Left renal cortex interstitium (tissue), 4 donors: ENCODE measurements around the gene DNAH7. TPM values are rescaled to one million over a fixed set of nuclear protein-coding genes. Genes with fewer than 3 reads are reported as not detected.
"Not testable (repeated sequence)": the region's sequence is repeated elsewhere in the genome, so short reads cannot be mapped to it uniquely, and the experiment has no call there.

Experiments
- DNase-seq, 4 donors: peaks; one replicate each; pipeline ENCODE4 v3.0.0-alpha.2; 2013; ENCODE audit warnings: low read depth in 4 of 4, low spot score in 2 of 4, missing footprints in 1 of 4
- polyA plus RNA-seq, 4 donors: library from polyadenylated mRNA; unstranded; fragments of 120-200 nt; gene quantifications; one replicate each; pipeline ENCODE4 v1.2.1, GENCODE V29; 2013; ENCODE audit not compliant: insufficient read length in 4 of 4

Gene DNAH7
- polyA plus RNA-seq, 4 donors, result 5.3 to 9.4 (median 8.5) TPM

DNA sequence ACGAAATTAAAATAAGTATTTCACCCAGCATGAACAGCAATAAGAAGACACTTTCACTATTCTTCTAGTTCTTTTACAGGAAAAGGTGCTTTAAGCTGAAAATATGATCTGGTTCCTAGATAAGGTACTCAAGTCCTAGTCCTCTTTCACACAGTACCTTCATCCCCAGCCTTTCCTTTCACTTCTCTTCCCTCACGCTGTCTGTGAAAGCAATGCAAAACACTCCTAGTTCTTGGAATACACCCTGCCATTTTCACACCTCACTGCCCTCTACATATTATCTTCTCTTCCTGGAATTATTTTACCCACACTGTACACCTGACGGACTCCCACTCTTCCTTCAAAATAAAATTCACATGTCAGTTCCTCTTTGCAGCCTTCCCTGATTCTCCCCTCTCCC, 82.9 kb downstream of the DNAH7 start:
- no peak for DNase-seq

DNA sequence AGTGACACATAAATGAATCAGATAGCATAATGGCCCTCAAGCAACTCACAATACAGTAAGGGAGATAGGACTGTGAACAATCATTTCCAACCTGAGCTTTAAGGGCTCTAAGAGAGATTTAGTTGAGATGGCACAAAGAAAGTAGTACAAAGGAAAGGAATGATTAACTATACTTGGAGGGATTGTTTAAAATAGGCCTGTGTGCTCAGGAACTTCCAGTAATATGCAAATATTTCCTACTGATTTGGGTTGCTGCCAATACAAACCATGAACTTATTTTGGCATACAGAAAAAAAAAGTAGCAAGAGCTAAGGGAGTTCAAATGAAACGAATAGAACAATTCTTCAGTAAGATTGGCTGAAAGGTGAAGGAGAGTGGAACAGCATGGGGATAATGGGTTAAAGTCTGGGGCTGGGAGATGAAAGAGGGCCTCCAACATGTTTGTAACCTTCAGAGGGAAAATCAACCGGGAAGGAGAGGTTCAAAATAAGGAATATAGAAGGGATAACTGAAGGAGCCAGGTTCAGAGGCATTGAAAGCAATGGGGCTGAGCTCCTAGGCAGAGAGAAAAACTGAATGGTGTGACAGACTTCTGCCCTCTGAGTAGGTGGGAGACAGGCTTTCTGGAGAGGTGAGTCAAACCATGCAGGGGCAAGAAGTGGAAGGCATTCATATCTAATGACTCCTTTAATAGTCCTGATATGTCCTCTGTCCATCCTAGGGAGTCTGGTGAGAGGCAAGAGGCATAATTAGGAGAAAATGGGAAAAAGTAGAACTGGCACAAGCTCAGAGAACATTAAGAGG, 83.5 kb downstream of the DNAH7 start:
- DNase-seq, result no peak

DNA sequence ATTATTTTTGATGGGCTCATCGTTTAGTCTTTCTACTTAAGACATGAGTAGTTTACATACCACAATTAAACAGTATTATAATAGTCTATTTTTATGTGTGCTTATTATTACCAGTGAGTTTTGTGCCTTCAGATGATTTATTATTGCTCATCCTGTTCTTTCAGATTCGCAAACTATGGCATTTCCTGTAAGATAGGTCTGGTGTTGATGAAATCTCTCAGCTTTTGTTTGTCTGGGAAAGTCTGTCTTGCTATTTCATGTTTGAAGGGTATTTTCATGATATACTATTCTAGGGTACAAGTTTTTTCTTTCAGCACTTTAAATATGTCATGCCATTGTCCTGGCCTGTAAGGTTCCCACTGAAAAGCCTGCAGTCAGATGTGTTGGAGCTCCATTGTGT, 101.3 kb downstream of the DNAH7 start:
- no peak for DNase-seq

DNA sequence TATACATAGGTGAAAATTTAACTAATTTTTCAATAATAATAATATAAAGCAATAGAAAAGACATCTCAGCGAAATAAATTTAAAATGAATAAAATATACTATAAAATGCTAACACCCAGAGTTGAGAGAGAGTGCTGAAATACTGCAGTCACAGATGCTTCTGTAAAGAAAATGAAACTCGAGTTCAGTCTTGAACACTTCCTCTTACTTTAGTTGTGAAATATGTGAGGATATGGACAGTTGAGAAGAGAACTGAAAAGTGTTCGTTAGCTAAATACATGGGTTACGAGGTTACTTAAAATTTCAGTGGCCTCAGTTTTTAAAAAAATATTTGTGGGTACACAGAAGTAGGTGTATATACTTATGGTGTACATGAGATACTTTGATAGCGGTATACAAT, 106.8 kb downstream of the DNAH7 start:
- no peak for DNase-seq

DNA sequence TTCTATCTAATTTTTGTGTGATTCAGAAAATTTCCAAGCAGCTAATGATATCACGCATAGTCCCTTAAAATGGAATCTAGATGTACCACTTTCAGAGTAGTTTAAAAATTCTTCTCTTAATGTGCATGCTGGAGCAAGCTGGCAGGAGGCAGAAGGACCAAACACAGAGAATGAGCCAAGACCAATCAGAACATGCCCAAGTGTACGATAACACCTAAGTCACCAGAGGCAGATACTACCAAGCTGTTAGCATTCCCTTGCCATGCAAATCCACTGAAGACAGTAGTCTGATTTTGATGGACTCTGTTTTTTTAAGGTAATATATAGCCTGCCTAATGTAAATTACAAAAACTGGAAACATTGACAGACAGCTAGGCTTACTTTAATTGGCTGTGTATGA, 109.3 kb downstream of the DNAH7 start:
- DNase-seq, result no peak

DNA sequence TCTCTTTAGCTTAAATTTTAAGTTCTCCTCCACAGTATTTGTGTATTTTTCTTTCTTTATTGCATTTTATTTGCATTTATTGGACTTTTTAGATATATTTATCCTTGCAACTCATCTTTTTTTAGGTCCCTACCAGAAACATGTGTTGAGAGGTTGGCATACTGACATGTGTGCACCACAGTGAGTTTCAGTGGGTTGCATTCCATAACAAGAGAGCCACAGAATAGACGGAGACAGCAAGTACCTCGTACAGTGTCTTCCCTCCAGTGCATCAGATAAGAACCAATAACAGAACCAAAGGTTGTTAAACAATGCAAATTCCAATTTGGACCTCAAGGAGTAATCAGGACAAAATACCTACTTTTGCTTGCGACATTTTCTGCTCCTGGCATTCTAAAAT, 111.9 kb downstream of the DNAH7 start:
- DNase-seq, result no peak

DNA sequence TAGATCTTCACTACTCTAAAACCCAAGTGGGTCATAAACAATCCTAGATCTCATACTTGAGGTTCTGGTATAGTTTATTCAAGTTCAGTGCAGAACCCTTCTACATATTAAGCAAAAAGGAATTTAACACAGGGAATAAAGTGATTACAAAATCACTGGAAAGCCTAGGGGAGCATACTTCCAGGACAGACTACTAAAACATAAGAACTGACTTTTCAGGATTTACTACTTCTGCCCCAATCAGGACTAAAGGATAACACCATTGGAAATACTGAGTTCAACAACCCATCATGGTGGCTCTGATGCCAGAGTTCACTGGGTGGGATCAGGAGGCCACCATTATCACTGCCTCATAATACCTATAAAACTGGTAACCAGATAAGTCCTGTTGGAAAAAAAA, 123.6 kb downstream of the DNAH7 start:
- DNase-seq, result no peak

DNA sequence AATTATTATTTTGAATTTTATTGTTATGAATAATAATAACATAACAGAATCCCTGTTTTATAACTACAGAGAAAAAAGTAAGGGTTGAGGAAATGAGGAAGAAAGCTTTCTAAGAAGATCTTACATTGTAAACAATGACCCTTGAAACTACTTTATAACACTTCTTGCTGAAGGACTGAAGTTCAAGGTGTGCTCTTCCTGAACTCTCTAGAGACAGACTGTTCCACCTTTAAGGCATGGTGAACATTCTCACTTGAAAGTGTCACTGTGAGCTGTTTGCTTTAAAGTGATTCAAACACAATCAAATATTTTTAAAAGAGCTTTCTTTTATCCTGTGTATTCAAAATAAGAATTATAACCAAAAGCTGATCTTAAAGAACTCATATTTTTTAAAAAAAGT, 131.5 kb downstream of the DNAH7 start:
- no peak for DNase-seq

DNA sequence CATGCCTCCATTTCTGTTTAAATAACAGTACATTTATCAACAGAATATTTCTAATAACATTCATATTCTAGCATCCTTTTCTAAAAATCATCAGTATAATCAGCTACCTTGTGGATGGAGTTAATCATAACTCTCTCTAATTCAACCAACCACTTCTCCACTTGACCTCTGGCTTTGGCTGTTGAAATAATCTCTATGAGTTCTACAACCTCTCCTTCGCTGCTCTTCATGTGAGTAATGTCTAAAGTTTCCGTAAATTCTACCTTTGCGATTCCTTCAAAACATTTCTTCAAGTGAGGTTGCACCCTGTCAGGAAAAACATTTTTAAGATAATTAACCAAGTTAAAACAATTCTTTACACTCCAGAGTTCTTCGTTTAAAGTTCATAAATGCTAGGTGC, 134.2 kb downstream of the DNAH7 start:
- DNase-seq, result no peak

DNA sequence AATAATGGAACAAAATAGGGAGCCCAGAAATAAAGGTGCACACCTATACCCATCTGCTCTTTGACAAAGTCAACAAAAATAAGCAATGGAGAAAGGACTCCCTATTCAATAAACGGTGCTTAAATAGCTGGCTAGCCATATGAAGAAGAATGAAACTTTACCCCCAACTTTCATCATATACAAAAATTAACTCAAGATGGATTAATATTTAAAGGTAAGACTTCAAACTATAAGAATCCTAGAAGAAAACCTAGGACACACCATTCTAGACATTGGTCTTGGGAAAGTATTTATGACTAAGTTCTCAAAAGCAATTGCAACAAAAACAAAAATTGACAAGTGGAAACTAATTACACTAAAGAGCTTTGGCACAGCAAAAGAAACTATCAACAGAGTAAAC, 139.1 kb downstream of the DNAH7 start:
- DNase-seq, result no peak

DNA sequence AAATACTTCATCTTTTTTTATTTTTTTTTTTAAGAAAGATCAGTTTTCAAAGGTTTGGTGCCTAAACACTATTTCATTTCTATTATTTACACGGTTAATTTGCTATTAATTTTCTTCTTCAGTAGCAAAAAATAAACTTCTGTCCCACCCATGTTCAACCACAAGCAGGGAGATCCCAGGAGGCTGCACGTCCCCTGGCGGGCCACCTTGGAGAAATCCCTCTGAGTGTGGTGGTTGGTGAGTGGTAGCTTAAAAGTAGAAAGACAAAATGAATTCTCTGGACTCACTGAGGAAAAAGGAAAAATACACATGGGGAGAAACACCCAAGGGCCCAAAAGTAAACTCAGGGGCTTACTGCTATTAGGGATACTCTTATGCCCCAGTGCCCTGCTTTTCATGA, 143.5 kb downstream of the DNAH7 start:
- DNase-seq, result no peak

DNA sequence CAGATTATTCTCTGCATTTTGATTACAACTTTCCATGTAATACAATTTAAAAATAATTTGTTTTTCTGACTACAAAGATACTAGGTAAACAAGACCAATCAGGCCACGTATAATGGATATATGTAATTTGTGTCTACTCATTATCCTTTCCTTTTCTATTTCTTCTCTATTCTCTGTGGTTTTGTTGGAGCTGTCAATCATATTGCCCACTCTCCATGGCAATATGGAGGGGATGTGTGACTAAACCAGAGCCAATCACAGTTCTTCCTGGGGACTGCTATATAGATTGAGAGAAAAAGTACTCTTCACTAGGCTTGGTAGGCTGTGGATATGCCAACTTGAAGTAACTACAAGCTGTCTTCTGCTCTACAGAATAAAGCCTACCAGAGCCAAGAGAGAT, 144.7 kb downstream of the DNAH7 start:
- no peak for DNase-seq

DNA sequence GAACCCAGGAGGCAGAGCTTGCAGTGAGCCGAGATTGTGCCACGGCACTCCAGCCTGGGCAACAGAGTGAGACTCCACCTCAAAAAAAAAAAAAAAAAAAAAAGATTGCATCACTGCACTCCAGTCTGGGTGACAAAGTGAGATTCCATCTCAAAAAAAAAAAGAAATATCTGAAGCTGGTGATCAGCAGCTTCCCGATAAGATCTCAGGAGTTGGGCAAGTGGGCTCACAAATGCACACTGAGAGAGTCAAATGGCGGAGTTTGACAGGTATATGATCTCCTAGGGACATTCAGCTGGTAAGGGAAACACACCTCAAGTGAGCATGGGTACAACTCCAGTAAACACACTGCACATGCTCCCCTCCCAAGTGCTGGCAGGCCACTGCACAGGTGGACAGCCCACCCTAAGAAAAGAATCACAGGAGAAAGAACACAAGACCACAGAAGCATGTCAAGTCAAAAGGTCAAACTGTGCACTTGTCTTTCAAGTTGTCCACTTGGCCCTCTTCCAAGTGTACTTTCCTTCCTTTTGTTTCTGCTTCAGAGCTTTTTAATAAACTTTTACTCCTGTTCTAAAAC, 151.5 kb downstream of the DNAH7 start:
- DNase-seq, result not testable (repeated sequence)

DNA sequence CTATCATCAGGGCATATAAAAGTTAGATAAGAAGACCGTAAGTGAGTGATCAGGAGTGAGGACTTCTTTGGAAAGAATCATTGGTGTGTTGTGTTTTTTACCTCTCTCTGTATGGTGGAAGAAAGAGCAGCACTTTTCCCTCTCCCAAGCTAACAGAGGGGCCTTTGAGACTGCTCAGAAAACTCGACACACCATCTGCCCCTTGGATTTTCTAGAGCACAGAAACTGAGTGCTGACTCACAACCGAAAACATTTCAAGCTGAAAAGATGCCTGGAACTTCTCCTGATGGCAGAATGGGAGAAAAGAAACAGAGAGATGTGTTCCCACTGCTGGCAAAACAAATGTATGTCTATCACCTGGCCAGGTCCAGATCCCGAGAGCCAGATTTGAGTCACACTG, 156.6 kb downstream of the DNAH7 start:
- no peak for DNase-seq

DNA sequence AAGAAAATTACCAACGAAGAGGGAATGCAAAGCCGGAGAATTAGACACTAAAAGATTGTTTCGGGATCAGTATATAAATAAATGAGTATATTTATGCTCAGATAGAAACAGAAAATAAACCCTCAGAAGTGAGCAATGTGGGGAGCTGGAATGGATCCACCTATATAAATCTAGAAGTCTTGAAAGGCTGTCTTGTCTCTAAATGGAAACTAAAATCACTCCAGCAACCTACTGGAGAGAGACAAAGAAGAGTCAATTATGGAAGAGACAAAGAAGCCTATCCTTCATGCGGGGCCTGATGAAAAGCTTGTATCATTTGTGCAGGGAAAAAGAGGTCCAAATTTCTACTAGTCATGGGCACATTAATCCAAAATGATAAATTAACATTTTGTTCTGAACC, 158.1 kb downstream of the DNAH7 start:
- DNase-seq, result no peak

DNA sequence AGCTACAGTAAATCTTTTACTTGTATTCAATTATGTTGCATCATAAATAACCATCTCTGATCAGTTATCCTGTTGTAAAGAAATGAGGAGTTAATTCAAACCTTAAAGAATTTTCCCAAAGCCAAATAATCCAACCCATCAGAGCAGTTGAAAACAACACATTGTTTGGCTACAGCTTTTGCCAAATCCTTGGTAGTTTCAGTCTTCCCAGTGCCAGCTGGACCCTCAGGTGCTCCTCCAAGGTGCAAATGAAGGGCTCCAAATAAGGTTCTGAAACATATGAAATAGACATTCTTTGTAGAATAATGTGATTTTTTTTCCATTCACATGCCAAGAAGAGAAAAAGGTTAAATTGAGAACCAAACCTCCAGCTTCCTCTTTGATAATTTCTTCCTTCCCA, 158.7 kb downstream of the DNAH7 start:
- DNase-seq, result no peak

DNA sequence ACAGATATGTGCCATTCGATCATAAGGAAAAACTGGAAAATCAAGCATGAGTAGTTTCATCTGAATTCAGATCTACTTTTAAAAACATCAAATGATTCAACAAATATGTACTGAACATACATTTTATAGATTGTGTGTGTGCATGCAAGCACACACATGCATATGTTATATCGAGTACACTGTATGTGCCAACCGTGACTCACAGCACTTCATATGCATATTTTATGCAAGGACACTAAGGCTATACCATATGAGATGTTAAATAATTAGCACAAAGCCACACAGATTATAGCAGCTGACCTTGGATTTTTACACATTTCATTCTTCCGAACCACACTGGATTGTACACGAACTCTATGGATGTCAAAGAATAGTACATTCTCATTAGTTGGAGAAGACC, 161.2 kb downstream of the DNAH7 start:
- DNase-seq, result no peak

DNA sequence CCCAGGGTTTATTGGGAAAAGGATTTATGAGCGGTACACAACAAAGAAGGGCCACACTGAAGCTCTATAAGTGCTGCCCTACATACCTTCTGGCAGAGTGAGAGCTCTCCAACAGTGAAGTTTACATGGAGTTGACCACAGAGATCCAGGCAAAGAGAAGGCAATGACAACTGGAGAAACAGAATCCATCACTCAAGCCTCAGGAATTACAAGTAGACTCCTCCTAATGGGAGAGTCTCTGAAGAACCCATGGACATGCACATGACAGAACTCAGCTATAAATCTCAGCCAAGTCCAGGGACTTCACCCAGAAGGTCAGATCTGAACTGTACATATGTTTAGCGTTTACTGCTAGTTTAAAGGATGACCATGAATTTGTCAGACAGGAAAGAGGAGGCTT, 164.7 kb downstream of the DNAH7 start:
- no peak for DNase-seq

DNA sequence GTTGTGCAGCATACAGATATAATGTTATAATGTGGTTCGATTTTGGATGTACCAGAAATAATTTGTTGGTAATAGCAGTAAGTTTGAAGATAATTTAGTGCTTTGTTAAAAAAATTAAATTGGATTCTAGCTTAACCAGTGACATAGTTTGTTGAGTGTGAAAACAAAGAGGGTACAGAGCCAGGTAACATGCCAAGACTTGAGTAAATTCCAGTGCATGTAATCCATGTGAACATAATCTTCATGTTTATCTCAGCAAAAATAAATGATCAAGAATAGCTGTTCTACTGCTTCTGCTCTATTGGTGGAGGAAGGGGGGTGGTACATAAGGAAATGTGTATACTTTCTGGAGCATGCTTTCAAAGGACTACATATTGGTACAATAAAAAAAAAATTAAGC, 165.8 kb downstream of the DNAH7 start:
- no peak for DNase-seq

DNA sequence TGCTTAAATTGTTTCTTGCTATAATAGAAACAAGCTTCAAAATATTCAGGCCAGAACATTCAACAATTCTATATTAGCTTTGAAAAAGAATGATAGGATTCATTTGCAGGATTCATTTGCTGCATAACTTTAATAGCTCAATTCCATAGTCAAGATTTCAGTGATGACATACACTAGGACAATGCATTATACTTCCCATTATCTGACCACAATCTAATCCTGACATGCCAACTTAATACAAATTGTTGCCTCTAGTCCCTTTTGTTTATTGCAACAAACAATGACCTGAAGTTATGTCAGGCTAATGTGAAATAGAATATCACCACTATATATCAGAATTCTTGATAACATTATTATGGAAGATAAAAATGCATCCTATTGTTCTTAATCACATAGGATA, 169.4 kb downstream of the DNAH7 start:
- DNase-seq, result no peak

DNA sequence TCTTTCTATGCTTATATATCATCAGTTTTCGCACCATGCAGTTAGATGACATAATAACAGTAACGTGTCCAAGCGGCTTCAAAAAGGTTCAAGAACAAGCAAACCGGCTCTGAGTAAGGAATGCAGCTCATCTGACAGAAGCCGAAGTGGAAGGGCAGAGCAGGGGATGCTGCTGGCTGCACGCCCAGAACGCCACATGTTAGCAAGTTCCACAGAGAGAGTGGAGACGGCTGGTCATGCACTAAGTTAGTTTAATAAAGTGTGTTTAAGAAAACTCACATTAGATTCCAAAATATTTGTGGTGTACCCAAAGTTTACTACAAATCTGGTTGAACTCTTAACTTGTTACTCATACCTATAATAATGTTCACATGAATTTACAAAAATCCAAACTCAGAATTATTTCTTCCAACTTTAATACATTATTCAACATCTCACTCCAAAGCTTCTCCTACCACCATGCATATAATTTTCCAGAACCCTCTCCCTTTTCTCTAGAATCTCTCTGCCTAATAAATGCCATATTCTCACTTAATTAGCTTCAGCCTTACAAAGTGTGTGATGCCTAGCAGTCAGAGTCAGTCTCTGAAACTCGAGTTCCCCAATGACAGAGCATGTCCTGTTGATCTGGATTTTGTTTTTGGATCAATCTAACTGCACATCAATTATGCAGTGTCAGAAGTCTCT, 170.0 kb downstream of the DNAH7 start:
- DNase-seq, result peak; percentile 19 to 61 (median 46)

DNA sequence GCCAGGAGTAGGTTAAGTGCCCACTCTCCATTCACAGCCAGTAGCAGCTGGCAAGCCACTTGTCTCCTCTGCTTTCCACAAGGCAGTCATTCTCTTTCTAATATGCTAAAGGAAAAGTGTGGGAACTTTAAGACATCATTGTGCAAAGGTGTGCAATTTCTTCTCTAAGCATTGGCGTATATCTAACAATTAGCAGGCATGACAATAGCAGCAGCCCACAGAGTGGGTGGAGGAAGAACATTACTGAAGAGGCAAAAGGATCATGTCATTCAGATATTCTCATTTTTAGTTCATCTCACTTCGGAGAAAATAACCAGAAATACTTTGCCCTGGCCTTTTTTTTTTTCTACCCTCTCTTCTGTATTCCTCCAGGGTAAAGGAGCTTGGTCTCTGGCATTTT, 177.6 kb downstream of the DNAH7 start:
- no peak for DNase-seq
